Fibroblast of skin of left biceps (primary cell): Measurements from ENCODE around the gene LIPT1.
"Not testable (repeated sequence)": the region's sequence is repeated elsewhere in the genome, so short reads cannot be mapped to it uniquely, and the experiment has no call there.

Experiments used
- DNase-seq, 2 experiments: peaks; one replicate each; pipeline ENCODE4 v3.0.0-alpha.2; 2013; ENCODE audit warnings: low read depth in 2 of 2

The LIPT1 gene

DNA sequence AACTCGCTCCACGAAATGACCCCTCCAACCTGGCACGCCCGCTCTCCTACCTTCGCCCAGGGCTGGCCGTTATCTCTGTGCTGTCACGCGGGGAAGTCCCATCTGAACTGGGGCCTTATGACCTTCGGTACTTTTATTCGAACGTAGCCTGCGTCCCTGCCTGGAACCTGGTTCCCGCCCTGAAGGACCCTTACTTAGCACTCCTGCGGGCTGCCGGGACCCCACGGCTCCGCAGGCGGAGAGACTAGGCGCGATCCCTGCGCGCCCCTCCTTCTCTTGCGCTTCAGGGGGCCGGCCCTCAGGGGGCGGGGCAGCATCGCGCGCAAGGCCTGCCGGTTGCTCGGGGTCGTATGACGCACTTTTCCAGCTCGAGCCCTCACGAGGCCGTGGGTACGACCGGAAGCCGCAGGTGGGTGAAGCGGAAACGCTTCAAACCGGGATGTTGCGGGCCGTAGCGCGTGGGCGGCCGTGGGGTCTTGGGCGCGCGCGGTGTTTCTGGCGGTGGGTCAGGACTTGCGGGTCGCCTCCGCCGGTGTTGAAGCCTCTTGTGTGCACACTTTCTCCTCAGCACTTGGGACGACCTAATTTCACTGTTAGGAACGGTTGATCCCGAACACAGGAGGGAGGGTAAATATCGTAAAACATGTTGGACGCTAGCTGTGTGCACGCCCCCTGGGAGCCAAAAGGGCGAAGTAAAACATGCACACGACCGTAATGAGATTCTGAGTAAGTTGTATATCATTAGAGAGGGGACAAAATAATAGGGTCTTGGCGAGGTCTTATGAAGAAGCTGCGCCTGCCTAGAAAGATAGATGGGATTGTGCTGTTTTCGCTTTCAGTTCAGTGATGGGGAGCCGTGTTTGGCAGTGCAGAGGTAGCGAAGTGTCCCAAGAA, at the start of gene LIPT1, which contains the start of gene TSGA10:
Gene LIPT1 (plus strand): TSS at position 325 of the 894 bp plus-strand sequence. CDS start 6,991 bp downstream, outside the sequence.
Gene TSGA10 (minus strand): TSS at position 300 of the 894 bp plus-strand sequence. CDS start 45,503 bp downstream, outside the sequence.
- peak; percentile 49 to 56 for DNase-seq

DNA sequence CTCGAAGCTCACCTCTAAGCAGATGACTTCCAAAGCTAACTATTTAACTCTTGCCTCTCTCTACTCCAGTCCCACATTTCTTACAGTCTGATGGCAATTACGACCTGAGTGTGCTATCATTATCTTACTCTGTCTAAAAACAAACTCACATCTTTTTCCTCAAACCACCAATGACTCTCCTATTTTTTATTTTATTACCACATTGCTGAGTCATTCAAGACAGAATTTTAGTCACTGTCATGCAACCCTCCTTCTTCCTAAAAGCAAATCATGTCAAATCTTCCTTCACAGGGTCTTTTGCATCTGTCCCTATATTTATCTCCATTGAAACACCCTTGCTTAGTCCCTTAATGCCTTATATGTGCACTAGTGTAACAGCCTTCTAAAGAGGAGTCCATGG, 47.9 kb upstream of the LIPT1 start:
- DNase-seq: no peak

DNA sequence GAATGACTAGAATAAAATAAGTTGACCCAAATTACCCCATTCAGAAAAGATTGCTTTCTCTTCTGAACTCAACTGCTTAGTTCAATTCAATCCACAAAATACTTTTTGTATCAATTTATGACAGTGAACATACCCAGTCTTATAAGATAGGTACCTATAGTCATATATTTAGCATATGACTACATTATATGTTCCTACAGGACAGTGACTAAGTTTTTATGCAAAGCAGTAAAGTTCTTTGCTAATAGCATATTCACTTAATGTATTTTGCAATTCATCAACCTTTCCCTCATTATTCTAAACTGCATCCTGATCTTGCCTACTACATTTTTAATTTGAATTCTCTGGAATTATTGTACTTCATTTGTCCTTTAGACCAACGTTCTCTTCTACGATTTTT, 43.5 kb upstream of the LIPT1 start:
- DNase-seq: no peak

DNA sequence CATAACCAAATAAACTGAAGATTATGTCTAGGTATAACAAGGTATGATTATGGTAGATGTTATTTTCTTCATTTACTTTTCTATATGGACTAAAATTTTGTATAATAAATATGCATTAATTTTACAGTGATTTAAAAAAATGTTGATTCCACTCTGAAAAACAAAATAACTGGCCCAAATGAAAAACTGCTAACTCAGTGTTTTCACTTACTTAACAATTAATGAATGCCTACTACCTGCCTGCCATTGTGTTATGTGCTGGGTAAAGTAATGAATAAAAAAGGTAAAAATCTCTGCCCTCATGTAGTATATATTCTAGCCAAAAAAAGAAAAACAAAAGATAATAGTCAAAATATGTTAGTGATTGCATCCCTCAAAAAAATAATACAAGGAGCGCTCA, 42.8 kb upstream of the LIPT1 start:
- DNase-seq: no peak

DNA sequence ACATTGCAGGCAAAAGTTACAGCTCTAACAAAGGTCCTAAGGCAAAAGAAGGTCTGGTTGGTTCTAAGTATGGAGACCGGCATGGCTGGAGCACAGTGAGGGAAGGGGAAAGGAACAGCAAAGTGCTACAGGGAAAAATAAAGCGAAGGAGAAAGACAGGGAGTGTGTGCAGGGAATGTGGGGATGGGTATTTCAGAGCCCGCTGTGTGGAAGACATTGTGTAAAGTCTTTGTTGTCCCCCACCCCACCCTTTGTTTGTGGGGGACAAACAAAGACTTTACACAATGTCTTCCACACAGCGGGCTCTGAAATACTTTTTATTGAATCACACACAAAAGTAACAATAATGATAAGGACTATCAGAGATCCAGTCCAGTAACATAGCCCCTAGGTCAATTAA, 42.1 kb upstream of the LIPT1 start:
- no peak for DNase-seq

DNA sequence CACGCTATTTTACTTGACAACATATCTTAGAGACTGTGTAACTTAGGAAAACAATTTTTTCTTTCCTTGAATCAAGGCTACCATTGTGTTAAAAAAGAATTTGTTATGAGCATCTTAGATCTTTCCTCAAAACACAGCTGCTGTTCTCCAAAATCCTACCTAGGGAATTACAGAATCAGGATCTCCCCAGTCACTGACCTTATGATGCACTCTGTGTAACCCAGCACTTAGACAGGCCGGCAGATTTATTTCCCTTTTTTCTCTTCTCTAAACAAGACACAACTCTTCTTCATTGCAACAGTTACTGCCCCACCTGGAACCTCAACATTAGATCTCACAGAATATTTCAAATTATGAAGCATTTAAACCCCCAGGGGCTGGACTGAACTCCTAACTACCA, 26.8 kb upstream of the LIPT1 start:
- no peak for DNase-seq

DNA sequence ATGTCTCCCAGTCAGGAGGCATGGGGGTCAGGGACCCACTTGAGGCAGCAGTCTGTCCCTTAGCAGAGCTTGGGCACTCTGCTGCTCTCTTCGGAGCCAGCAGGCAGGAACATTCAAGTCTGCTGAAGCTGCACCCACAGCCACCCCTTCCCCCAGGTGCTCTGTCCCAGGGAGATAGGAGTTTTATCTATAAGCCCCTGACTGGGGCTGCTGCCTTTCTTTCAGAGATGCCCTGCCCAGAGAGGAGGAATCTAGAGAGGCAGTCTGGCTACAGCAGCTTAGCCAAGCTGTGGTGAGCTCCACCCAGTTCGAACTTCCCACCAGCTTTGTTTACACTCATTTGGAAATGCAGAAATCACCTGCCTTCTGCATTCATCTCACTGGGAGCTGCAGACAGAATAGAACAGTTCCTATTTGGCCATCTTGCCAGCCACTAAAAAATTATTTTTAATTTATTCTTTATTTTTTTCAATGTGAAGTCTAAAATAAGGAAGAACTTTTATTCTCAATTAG, 19.7 kb upstream of the LIPT1 start:
- DNase-seq: not testable (repeated sequence)

DNA sequence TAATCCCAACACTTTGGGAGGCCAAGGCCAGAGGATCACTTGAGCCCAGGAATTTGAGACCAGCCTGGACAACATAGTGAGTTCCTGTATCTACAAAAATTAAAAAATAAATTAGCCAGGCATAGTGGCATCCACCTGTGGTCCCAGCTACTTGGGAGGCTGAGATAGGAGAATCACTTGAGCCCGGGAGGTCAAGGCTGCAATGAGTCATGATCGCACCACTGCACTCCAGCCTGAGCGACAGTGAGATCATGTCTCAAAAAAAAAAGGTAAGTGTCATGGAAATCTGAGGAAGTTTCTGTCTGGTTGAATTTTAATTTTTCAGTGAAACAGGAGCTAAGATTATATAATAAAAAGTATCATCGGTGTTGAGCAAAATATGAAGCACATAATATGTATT, 15.8 kb upstream of the LIPT1 start:
- no peak for DNase-seq

DNA sequence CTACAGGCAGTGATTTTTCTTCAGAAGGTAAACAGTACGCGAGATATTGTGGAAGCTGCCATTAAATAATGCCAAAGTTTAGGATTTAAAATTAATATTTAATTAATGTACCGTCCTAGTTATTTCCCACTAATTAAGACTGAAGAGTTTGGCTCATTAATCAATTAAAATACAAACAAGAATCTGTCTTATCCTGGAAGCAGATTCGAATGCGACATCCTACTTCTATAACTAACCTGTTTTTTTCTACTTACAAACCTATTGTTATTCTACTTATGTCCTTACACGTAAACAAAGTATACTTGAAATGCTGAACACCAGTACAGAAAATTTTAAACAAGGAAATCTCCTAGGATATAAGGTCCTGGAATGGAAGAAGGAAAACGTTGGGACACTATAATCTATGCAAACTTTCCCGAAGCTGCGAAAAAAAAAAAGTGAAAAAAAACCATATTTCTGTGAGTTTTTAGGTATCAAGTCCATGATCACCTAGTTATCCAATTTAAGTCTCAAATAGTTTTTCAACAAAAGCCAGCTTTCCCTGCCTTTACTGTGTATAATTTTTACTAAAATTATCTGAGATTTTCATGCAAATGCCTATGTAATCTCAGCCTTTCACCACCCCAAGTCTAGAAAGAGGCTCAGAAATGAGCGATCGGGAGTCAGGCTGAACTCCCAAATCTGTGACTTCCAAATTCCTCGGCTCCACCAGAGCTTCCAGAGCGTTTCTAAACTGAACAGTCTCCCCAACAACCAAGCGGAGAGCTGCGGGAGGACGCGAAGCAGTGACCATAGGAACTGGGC, 14.5 kb upstream of the LIPT1 start:
- DNase-seq: no peak

DNA sequence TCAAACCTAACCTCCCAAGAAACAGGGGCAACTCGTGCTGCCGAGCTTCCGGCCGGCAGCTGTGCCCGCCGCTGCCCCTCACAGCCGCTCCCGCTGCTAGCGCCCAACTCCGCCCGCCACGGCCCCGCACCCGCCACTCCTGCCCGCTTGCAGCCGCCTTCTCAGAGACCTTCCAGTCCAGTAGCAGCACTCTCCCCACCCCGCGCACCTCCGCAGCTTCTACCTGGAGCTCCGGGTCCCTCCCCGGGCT, 14.0 kb upstream of the LIPT1 start:
- no peak for DNase-seq

DNA sequence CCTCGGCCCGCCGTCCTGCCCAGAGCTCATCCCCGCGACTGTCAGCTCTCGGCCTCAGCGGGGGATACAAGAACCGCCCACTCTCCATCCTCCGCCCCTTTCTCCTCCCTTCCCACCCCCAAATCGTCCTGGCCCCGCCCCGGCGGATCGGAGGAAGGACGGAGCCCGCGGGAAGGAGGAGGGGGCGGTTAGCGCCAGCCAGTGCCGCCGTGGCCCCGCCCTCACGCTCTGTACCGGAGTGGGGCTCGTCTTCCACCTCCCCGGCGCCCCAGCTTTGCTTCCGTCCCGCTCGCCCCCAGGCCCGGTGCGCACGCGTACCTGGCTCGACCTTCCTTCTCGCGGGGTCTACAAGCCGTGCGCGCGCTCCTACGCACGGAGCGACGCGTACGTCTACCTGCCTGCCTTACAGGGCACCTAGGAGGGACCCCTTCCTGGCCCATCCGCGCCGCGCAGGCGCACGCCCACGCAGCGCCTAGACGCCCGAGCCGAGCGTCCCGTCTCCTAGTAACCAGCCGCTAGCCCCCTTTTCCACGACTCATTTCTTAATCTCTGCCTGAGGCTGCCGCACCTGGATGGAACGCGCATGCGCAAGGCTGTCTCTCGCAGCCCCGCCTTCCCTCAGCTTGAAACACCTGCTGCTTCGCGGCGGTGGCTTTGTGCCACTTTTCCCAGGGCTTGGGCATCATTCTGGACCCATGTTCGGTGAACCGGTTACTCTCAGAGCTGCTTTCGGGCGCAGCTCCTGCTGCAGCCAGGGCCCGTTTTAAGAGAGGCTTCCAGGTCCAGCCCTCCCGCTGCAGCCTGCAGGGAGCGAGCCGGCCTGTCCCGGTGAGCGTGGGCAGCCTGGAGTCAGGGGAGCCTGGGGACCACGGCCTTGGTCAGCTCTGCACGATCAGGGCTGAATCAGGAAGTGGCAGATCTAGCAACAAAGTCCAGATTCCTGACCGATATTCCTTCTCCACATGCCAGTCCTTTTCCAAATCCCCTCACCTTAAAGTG, 13.4 kb upstream of the LIPT1 start, which contains the start of gene C2orf15:
Gene C2orf15 (plus strand): TSS at position 598 of the 999 bp plus-strand sequence. CDS start 8,852 bp downstream, outside the sequence.
- peak in 1 of 2 experiments; percentile 40 for DNase-seq

DNA sequence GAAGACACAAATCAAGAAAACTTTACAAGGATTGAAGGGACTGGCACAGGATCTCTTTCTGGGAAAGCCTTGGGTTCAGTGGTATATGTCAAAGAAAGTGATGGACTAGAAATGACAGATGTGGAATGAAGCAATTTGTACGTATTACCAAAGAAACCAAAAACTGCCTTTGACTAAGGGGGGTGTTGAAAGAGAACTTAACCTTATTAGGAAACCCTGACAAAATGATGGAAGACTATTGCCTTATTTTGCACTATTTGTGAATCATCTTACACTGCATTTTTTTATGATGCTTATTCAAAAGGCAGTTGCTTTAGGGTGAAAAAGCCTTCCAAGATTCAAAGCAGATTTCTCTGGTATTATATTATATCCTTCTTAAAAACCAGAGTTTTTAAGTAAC, 4.1 kb upstream of the LIPT1 start:
- no peak for DNase-seq

DNA sequence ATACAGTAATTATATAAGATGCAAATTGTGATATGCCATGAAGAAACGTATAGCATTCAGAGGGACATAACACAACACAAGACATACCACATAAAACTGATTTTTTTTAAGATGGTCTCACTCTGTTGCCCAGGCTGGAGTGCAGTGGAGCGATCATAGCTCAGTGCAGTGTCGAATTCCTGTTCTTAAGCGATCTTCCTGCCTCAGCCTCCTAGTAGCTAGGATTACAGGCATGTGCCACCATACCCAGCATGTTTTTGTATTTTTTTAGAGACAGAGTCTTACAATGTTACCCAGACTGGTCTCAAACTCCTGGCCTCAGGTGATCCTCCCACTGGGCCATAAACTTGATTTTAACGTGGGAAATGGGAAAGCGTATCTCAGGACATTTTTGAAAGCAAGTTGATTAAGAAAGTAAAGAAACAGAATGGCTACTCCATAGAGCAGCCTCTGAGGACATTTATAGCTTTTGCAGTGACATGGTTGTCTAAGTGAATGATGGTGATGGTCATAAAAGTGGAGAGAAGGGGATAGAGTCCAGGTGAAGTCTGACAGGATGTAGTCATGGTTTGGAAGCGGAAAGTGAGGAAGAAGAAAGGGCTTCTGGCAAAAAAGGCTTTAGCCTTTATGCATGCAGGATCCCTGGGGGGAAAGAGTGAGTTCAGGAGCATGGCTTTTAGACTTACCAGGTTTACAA, 2.4 kb upstream of the LIPT1 start:
- no peak for DNase-seq

DNA sequence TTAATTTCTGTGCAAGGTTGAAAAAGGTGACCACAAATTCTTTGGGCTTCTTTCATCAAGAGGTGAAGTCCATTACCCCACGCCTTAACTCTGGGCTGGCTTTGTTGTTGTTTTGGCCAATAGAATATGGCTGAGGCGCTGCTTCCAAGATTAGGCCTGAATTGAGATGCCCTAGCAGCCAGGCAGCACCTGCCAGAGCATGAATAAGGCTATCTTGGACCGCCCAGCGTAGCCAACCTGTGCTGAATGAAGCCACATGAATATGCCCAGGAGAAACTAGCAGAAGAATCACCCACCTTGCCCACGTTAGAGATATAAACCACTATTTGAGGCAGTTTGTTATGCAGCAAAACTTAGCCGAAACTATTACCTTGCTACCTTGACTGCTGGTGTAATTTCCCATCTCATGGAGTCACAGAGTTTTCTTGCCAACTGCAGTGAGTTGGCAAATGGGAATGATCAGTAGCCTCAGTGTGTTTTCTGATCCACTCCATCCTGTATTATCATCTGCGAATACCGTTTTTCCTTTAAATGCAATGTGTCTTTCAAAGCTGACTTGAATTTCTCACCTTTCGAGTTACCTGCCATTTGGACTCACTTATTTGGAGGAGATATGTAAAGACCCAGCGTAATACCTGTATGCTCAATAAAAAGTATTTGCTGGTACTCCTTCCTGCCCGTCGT, 704 bp upstream of the LIPT1 start:
- no peak for DNase-seq

DNA sequence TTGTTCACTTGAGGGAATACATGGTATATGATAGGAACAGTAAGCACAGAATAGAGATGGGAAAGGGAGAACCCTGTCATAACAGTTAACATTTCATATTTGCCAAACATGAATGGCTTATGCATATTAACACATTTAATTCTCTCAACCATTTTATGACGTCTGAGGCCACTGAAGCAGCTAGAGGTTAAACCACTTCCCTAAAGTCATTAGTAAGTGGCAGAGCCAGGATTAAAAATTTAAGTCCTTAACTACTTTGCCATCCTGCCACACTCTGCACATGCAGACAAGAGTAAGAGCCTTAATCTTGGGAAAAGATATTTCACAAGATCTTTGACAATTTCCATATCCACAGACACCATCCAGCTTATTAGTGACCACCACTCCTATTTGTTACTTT, 2.1 kb downstream of the LIPT1 start:
- no peak for DNase-seq

DNA sequence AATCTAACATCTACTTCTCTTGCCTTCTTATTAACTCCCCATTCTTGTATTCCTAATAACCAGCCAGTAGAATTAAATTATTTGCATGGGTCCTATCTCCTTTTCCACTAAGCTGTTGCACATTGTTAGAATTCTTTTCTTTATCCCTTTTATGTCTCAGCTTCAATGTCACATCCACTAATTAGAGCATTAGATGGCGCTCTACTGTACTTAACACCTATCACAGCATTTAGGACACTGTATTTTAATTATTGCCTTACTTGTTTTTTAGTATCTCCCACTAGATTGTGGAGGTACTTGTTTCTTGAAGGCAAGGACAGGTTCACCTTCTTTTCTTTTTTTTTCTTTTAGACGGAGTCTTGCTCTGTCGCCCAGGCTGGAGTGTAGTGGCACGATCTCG, 3.8 kb downstream of the LIPT1 start:
- DNase-seq: no peak

DNA sequence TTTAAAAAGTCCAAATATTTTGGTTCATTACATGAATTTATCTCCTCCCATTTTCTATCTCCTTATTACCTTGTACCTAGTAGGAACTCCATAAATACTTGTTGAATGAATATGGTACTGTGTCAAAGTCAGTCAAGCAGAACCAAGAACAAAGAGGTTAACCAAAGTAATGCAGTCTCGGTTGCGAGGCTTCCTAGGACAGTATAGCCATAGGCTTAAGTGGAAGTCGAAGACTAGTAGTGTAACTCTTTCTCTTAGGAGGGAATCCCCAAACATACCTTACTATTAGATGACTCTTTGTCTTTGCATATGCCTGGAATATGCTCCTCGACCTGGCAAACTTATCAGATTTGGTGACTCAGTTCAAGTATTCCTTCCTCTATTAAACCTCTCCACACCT, 4.8 kb downstream of the LIPT1 start:
- no peak for DNase-seq

DNA sequence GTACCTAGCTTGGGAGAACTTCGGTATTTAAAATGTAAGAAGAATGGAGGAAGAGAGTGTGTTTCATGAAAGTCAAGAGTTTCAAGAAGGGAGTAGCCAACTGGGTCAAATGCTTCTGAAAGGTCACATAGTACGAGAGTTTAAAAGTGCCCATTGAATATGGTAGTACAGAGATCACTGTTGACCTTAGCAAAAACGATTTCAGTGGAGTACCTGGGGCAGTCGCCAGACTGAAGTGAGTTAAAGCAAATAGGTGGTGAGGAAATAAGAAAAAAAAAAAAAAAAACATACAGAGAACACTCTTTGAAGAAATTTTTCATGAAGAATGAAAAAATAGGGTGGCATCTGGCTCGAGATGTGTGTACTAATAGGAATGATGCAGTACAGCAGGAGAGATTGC, 11.5 kb downstream of the LIPT1 start:
- no peak for DNase-seq

DNA sequence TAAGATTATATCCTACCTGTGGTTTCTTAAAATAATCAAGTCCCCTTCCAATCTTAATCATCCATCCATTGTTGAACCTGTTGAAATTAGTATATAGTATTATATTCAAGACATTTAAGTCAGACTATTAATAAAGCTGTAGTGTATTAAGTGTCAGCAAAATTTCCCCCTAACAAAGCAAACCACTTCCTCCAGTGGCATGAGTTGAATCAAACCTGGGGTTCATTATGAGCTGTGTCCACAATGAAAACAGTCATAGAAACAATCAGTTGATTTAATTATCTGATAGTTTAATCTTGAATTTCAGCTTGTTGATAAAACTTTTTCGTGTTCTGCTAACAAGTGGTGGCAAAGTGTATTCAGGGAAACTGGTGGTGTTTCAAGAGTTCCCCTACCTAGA, 14.8 kb downstream of the LIPT1 start:
- no peak for DNase-seq
